NCI-H345 treated with DMSO at 0.1 percent for 48 hours (cell line): ENCODE results near the gene DYSF.

ENCODE experiments used
- DNase-seq: peaks from one replicate; lab custom pipeline; 2025; ENCODE audit not compliant: unreplicated experiment; lab: John Stamatoyannopoulos, UW

DYSF gene

DNA sequence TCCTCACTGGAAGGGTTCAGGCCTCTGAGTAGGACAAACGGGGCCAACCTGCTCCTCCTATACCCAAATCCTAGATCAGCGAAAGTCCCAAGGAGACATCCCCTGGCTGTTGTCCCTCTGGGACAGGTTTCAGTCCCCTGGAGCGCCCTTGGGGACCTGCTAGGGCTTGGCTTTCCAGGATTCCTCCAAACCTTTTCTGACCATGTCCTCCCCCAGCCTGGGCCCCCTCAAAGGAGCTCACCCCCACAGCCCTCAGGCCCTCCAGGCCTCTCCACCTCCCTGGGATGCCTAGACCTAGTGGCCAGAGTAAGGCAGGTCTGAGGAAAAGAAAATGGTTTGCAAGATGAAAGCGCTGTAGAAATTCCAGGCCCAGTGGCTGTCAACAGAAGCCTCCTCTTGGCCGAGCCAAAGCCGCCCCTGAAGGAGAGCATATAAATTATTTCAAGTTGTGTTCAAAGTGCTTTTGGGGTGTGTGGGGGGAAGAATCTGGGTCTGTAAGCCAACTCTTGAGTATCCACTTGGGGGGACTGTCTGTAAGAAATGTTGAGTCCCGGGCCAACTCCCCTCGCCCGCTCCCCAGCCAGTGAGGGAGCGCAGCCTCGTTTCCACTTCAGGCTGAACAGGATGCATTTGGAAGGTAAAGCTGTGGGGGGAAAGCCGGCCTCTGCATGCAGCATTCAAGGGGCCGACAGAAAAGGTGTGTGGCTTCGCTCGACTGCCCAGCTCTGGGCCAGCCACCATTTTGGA lies 158.6 kb downstream of the DYSF start:
- DNase-seq: no peak

DNA sequence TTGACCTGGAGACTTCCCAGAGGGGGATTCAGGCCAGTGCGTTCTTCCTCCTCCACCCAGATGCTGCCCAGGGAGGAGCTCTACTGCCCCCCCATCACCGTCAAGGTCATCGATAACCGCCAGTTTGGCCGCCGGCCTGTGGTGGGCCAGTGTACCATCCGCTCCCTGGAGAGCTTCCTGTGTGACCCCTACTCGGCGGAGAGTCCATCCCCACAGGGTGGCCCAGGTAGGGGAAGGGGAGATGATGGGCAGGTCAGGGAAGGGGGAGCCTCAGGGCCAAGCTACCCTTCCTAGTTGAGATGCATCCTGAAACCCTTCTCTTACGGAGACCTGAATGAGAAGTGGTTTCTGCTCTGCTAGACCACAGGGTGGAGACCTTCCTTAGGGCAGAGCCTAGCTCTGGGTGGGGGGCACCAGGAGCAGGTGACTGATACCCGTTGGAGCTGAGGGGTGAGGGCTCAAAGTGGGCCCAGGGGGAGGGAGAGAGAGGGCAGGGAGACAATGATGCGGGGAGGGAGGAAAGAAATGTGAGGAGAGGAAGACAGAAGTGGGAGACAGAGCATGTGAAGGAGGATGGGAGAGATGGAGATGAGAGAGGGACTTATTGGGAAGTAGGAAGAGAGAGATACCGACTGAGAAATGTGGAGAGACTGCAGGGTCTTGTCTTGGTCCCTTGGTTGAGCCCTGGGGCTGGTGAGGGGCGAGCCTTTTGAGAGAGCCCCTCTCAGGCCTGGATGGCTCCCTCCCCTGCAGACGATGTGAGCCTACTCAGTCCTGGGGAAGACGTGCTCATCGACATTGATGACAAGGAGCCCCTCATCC lies 159.4 kb downstream of the DYSF start:
- DNase-seq: no peak

DNA sequence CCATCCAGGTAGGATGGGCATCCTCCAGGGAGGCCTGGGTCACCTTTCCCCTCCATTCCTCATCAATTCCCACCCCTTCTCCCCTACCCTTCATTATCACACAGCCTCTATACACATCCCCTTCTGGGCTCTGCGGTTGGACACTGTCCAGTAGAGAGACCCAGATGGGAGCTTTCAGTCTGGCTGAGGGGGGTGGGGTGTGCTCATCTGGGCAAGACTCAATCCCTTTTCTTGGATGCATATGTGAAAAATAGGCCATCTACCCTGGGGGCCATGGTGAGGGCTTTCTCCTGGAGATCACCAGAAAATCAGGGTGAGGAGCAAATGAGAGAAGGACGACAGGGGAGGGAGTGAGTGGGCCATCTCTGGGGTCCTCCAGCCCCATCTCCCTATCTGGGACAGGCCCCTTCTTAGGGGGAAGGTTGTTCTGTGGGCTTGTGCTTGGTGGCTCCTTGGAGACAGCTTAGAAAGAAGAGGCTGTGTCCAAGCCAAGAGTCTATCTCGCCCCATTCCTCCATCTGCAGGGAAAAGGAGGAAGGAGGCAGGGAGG lies 160.1 kb downstream of the DYSF start:
- no peak for DNase-seq

DNA sequence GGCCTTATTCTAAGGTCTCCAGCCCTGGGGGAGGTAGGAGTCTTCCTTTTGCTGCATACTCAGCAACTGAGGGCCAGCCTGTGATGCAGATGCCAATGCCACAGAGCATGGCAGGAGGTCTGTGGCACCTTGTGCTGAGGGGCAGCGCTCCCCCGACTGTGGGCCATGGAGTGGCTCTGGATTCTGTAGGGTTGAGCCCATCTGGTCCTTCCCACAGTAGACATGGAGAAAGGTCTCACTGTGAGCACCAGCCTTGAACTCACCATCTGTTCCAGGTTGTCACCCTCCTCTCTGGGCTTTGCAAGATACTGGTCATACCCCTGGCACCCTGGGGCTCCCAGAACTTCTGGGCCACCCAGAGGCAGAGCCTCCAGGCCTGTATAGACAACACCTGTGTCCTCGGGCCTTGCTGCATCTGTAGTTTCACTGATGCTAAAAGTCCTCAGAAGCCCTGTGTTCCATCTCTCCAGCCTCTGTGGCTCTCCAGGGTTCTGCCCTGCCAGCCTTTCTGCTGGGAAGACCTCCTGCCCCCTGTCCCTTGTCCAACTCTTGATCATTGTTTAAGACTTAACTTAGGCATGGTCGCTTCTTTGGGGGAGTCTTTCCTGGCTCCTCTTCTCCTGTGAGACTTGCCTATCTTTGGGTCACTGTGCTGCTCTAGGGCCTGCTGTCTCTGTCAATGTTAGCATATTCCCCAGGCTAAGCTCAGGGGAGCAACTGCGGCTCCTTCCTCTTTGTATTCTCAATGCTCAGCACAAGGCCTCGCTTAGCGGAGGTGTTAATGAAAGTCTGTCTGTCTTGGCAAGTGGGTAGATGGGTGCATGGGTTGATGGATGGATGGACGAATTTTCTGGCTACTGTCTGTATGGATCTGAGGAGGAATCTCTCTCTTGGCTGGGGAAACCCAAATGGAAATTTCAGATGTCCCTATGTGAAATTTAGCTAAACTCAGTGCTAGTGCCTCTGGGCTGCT lies 160.9 kb downstream of the DYSF start:
- no peak for DNase-seq

DNA sequence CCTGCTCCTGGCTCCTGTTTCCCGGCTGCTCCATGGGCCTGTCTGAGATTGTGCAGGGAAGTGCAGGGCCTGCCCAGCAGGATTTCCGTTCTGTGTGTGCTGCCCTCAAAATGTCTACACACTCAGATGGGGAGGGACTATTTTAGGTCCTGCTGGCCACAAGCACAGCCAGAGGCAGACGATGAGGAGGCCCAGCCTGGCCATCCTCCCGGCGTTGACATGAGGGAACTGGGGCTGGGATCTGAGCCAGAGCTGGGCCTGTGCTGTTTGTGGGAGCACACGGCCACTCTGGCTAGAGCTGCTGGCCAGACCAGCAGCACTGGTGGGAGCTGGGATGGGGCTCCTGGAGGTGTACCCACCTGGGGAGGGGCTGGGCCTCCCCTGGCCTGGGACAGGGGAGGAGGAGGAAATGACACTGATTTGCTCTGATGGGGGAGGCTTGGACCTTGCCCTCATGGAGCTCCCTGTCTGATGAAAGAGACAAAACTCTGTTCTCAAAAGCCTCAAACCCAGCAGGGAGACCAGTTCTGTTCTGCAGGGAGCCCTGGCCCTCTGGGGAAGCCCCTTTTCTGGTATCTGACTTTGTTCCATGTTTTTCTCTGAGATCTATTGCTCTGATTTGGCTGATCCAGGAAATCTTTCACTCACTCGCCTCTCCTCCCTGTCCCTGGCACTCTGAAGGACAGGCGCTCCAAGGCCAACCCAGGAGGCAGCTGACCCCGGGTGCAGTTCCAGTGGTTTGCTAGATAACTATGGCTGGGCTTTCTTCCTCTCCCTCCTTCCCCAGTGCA lies 161.8 kb downstream of the DYSF start:
- DNase-seq: no peak

DNA sequence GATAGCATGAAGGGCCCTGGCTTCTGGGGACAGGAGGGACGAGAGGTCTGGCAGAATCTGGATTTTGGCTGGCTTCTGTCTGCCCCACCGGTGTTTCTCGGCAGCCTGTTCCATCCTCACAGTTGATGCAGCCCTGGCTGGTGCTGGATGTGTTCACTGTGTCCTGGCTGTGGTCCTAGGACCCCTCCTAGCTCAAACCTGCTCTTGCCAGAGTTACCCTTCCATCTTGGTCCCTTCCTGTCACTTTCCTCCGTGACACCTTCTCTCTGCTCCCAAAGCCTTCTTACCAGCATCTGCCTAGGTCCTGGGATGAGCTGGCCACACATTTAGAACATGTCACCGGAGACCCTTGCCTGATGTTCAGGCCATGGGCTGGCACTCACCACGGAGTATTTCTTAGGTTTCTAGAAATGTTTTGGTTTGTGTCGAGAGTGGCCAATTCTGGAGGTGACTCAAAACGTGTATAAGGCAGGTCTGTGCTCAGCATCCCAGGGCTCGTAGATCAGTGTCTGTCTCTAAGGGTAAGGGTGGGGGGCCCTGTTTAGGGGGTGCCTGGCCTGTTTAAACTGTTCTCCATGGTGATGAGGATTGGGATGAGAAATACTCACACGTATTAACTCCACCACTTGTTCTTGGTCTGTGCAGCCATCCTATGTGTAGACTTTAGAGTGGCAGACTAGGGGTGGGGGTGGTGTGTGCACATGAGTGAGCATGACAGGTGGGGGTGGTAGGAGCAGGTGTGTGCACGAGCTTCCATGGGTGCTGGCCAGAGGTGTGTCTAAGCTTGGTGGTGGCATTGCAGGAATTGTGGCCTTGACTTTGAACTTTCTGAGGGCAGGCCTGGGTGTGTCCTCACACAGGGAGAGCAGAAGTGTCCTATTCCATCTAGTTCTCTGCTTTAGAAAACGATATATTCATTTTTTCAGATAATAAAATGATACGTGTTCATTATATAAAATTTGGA lies 162.7 kb downstream of the DYSF start:
- DNase-seq: no peak

DNA sequence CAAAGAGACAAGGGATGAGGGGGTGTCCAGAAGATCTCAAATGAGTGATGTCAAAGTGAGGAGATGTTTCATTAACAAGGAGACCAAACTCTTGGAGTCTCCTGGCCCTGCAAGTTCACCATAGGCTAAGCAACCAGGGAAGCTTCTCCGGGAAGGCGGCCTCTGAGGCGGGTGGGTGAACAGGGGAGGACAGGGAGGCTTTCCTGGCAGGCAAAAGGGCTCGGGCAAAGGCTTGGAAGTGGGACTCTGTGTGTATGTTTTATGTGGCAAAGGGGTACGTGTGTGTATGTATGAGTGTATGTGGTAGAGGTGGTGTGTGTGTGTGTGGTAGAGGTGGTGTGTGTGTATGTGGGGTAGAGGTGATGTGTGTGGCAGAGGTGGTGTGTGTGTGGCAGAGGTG lies 163.9 kb downstream of the DYSF start:
- no peak for DNase-seq

DNA sequence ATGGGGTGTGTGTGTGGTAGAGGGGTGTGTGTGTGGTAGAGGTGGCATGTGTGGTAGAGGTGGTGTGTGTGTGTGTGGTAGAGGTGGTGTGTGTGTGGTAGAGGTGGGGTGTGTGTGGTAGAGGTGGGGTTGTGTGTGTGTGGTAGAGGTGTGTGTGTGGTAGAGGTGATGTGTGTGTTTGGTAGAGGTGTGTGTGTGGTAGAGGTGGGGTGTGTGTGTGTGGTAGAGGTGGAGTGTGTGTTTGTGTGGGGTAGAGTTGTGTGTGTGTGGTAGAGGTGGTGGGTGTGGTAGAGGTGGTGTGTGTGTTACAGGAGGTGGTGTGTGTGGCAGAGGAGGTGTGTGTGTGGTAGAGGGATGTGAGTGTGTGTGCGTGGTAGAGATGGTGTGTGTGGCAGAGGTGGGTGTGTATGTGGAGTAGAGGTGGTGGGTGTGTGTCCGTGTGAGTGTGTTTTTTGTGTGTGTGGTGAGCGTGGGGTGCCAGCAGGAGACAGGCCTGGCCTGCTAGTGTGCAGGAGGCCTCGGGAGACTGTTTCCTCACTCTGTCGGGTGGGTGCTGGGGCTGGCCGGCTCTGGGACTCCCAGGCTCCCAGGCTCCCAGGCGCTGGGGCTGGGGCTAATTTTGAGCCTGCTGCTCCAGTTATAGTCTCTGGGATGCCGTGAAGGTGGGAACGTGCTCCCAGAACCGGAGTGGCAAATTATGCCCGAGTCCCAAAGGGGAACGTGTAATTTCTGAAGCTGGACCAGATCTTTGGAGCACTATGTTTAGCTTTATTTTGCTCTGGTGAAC lies 165.2 kb downstream of the DYSF start:
- DNase-seq: no peak

DNA sequence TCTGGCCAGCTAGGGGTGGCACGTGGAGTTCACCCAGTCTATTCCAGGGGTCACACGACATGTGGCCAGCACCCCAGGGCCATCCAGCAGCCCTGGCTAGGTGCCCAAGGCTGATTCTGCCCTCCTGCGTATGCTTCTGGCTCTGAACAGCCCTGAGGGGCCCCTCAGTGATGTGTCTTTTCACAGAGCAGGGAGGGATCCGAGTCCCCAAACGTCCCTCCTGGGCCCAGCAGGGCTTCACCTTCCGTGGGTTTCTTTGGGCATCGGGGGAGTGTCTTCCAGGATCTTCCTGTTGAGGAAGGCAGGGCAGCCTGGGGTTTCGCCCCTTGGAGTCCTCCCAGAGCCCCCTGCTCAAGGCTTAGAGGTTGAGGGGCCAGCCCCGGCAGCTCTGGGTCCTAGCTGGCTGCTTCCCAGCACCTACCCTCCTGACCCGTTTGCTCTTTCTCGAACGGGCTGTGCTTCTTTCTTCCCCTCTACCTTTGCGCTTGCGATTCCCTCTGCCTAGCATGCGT lies 165.9 kb downstream of the DYSF start:
- DNase-seq: no peak

DNA sequence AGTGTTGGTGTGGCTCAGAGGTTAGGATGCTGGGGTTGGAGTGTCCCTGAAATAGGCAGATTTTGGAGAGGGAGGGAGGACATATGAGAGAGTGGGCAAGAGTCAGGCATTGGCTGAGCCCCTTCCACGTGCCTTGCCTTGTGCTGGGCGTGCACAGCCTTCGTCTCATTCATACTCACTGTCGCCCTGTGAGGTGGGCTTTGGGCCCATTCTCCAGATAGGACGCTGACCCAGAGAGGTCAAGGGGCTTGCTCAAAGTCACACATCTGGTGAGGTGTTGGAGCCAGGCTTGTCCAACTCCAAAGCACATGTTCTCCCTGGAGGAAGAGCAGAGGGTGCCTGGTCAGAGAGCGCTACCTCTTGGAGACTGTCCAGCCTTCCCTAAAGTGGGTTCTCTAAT lies 166.8 kb downstream of the DYSF start:
- no peak for DNase-seq

DNA sequence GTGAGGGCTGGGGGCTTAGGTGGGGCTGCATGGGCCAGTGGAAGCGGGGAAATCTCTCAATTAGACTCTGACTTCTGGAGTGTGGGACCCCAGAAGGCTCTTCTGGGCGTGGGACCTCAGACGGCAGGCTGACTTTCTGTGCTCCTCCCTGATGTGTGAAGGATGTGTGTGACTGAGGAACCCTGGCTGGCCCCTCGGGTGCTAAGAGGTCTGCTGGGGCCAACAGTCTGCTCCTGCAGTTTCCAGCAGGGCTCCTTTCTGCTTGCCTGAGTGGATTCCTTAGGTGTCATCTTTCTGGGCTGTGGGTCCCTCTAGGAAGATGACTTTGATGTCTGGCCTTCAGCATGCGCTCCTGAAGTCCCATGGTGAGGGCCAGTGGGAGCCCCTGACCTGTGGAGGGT lies 167.5 kb downstream of the DYSF start:
- DNase-seq: no peak

DNA sequence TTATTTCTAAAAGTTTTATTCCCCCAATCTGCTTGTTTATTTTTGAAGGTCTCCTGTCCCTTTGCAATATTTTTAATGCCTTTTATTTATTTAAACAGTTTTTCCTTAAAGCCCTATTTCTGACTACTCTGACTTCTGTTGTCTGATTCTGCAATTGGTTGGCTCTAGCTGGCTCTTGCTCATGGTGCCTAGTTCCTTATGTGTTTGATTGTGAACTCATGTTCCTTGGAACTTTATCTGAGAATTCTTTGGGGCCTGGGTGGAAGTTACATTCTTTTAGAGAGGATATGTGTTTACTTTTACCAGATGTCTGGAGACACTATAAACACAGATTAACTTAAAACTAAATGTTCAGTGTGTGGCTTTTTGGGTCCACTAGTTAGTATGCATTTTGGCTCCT lies 175.9 kb downstream of the DYSF start:
- DNase-seq: no peak

DNA sequence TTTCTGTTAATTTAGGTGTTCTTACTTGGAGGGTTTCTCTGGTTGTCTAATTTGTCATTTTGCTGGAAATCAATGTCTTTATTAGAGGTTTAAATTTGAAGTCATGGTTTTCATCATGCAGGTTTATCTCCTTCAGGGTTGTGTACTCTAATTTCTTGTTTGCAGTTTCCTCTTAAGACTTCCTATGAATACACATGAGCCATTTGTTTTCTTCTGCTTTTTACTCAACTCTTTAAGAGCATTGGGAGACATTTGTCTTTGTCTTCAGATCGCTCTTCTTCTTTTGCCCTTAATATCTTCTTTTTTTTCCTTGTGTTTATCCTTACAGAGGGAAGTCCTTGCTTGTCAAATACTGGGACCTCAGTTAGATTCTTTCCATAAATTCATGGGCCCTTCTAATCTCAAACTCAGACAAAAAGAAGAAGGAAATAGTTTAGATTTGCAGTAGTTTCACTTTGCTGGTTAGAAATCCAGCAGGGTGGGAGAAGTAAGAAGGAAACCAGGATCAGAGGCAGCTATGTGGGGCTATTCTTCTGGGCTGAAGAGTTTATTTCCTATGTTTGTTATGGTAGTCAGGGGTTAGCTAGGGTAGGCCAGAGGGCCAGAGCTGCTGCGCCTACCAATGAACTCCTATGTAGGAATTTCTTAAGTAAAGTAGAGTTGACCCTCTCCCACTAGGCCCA lies 176.6 kb downstream of the DYSF start:
- DNase-seq: no peak

DNA sequence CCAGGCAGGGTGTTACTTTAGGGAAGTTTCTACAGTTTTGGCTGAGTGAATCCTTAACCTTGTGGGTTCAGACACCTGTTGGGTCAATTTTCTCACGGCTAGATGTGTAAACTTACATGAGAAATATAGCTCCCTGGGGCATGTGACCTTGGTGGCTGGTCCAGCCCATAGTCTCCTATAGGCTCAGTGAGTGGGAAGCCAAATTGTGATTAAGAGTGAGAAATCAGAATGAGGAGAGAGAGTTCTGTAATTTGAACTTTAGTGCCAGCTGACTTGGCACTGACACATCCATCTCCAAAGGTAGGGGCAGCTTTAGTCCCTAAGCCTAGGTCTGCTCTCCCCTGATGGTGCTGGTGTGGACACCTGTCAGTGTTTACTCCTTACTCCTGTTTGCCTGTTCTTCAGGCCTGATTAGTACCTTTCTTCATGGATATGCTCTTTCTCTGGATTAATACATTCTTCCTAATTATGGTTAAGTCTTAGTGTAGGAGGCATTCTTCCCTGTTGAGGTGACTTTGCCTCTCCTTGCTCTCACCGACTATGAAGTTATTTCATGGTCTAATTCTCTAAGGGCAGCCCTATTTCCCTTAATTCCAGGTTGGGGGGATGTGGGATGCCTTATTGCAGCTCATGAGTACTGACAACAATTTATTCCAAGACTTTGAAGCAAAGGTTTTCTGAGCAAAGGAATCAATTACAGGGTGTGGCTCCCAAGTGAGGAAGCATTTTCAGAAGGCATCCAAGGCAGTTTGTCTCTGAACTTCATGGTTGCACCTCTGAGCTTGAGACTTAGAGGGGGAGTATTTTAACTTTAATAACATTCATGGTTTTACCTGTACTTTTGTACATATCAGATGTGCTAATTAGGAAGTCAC lies 177.3 kb downstream of the DYSF start:
- no peak for DNase-seq

DNA sequence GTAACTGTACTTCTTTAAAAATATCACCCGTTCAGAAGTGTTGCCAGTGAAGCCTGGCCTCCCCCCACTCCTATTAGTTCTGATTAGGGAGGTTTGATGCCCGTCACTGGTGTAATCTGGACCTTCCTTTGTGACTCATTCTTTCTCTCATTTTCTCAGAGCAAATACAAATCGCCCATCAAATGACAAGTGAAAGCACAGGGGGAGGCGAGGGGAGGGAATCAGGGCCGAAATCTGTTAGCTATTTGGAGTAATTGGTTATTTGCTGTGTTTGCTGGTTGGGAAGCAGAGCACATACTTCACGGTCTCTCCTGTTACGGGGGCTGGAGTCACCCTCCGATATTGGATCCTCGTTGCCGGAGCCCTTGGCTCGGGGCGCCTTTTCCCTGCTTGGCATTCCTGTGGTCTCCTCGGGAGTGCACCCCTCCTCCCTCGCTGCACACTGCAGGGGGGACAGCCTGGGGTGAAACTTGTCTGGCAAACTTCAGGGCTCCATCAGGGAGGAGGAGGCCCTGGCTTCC lies 178.1 kb downstream of the DYSF start:
- DNase-seq: no peak

DNA sequence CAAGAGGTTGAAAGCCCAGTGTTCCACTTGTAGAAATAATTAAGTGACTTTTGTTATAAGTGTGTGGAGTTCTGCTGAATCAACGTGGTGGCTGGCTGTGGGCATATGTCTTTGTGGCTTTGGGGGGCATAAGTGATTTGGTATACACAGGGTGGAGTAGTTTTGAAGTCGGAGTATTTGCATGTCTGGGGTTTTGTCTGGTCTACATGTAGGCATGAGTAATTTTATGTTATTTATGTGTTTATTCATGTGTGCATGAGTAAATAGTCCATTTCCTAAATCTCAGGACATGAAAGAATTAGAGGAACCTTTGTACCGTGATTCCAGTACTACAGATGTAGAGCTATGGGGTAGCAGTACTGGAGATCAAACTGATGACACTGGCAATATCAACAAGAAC lies 179.7 kb downstream of the DYSF start:
- no peak for DNase-seq
